Measurements from ENCODE around the gene GNGT2.

The GNGT2 gene

GRCh38 chr17:49203796-49204195, 6.6 kb downstream of the GNGT2 start:
- no peak for TF ChIP-seq CTCF (IDR thresholded peaks at IDR 0.05; ENCODE audit: low read depth, low read length)
- DNase-seq (ENCODE audit: extremely low read depth, low read depth), result no peak

- no peak for TF ChIP-seq CTCF (IDR thresholded peaks at IDR 0.05; ENCODE audit: low read depth, low read length)
- DNase-seq (ENCODE audit: extremely low read depth, low read depth), result no peak
These were observed 8.9 kb downstream of the GNGT2 start for GRCh38 chr17:49201481-49201927.

GRCh38 chr17:49200423-49201083, 9.8 kb downstream of the GNGT2 start:
- no peak for DNase-seq (ENCODE audit: extremely low read depth, low read depth)
- TF ChIP-seq CTCF (IDR thresholded peaks at IDR 0.05; ENCODE audit: low read depth, low read length), result no peak

- TF ChIP-seq CTCF (IDR thresholded peaks at IDR 0.05; ENCODE audit: low read depth, low read length), result no peak
- no peak for DNase-seq (ENCODE audit: extremely low read depth, low read depth)
These were observed 12.2 kb downstream of the GNGT2 start for GRCh38 chr17:49198211-49198610.

- no peak for DNase-seq (ENCODE audit: extremely low read depth, low read depth)
- TF ChIP-seq CTCF (IDR thresholded peaks at IDR 0.05; ENCODE audit: low read depth, low read length), result no peak
These were observed 12.9 kb downstream of the GNGT2 start for GRCh38 chr17:49197346-49197998.

GRCh38 chr17:49196520-49196919, 13.9 kb downstream of the GNGT2 start:
- DNase-seq (ENCODE audit: extremely low read depth, low read depth), result no peak
- TF ChIP-seq CTCF (IDR thresholded peaks at IDR 0.05; ENCODE audit: low read depth, low read length), result no peak

- TF ChIP-seq CTCF (IDR thresholded peaks at IDR 0.05; ENCODE audit: low read depth, low read length), result no peak
- no peak for DNase-seq (ENCODE audit: extremely low read depth, low read depth)
These were observed 14.6 kb downstream of the GNGT2 start for GRCh38 chr17:49195751-49196150.
